ENCODE measurements around the gene ADAD2.
"Not testable (repeated sequence)": the region's sequence is repeated elsewhere in the genome, so short reads cannot be mapped to it uniquely, and the experiment has no call there.

The ADAD2 gene

DNA sequence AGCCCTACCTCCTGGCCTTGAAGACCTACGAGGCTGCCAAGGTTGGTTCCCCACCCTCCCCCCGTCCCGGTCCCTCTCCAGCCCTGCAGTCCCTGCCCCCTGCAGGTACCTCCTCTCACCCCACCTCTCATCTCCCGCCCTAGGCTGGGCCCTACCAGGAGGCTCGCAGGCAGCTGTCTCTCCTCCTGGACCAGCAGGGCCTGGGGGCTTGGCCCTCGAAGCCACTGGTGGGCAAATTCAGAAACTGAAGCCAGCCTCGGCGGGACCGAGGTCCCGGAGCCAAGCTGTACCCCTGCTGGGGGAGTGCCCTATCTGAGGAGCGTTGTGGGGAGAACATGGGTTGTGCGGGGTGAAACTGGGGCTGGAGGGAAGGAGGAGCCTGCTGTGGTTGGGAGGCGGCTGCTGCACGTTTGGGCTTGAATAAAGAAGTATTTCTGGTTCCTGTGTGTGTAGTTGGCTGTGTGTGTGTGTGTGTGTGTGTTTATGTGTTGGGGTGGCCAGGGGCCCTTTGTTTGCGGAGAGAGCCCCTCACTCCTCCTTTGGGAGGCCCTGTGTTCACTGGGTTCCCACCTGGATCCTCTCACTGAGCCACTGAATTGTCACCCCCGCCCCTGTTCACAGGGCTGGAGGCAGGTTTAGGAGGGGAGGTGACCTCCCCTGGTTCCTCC lies 5.9 kb downstream of the ADAD2 start:
- no peak for DNase-seq

- DNase-seq, result no peak
Measured at GRCh38 chr16:84197466-84198128, 6.6 kb downstream of the ADAD2 start.

DNA sequence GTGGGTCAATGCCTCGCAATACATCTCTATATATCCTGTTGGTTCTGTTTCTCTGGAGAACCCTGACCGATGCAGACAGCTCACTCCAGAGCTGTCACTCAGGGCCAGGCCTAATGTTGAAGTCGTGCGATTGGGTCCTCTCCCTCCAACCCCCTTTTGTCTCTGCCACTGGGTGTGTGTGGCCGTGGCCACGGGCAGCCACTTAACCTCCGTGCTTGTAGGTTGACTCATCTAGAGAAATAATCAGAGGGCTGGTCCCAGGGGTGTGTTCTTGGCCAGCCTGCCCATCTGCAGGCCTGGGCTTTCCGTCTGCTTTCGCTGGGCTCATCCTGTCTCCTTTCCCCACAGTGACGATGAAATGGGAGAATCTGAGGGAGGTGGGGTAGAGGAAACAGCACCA lies 7.4 kb downstream of the ADAD2 start:
- no peak for DNase-seq

DNA sequence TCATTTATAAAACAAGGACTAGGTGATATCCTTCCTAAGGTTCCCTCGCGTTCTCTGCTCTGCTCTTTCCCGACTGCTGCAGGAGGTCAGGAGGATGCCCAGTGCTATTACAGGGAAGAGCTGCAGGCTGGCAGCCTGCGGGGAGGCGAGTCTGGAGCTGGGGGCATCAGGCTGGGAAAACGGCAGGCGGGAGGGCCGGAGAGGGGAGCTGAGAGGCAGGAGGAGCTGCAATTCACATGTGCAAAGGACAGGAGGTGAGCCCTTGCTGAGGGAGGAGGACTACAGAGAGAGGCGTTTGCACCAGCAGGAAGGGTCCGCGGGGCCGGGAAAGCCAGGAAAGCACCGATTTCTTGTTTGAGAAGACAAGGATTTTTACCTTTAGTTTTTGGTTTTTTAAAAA lies 8.1 kb downstream of the ADAD2 start:
- DNase-seq, result no peak

GRCh38 chr16:84199861-84200260 lies 8.9 kb downstream of the ADAD2 start:
- no peak for DNase-seq

DNA sequence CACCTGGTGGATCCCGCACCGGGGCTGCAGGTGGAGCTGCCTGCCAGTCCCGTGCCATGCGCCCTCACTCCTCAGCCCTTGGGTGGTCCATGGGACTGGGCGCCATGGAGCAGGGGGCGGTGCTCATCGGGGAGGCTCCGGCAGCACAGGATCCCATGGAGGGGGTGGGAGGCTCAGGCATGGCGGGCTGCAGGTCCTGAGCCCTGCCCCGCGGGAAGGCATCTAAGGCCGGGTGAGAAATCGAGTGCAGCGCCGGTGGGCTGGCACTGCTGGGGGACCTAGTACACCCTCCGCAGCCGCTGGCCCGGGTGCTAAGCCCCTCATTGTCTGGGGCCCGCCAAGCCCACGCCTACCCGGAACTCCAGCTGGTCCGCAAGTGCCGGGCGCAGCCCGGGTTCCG lies 13.6 kb downstream of the ADAD2 start:
- DNase-seq, result not testable (repeated sequence)

- DNase-seq, result not testable (repeated sequence)
Measured at GRCh38 chr16:84205123-84205522, 14.2 kb downstream of the ADAD2 start.

- DNase-seq, result no peak
Measured at GRCh38 chr16:84205976-84206691, 15.2 kb downstream of the ADAD2 start.

GRCh38 chr16:84207251-84207650 lies 16.3 kb downstream of the ADAD2 start:
- no peak for DNase-seq

DNA sequence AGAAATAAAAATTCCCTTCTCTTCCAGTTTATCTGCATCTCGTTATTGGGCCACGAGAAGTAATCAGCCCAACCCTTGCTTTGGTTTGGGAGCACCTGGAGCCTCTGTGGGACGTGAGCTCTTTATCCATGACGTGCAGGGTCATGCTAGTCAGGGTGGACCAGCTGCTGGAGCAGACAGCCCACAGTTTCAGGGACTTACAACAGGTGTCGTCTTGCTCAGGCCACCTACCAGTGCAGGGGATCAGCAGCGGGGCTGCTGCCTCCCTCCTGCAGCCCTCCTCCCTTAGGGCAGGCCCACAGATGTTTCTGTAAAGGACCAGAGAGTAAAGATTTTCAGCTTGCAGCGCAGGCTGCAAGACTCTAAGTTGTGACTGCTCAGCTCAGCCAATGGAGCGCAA lies 16.9 kb downstream of the ADAD2 start:
- no peak for DNase-seq

GRCh38 chr16:84209989-84210388 lies 19.0 kb downstream of the ADAD2 start:
- DNase-seq, result no peak

DNA sequence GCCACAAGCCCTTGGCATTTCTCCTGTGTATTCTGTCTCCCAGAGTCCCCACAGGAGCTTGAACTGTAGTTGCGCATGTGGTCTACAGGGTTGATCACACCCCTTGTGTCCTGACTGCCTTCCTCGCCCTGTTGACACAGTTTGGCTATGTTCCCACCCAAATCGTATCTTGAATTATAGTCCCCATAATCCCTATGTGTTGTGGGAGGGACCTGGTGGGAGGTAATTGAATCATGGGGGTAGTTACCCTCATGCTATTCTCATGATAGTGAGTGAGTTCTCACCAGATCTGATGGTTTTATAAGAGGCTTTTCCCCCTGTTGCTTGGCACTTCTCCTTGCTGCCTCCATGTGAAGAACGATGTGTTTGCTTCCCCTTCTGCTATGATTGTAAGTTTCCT lies 21.2 kb downstream of the ADAD2 start:
- DNase-seq, result no peak

GRCh38 chr16:84212631-84213030 lies 21.7 kb downstream of the ADAD2 start:
- no peak for DNase-seq

DNA sequence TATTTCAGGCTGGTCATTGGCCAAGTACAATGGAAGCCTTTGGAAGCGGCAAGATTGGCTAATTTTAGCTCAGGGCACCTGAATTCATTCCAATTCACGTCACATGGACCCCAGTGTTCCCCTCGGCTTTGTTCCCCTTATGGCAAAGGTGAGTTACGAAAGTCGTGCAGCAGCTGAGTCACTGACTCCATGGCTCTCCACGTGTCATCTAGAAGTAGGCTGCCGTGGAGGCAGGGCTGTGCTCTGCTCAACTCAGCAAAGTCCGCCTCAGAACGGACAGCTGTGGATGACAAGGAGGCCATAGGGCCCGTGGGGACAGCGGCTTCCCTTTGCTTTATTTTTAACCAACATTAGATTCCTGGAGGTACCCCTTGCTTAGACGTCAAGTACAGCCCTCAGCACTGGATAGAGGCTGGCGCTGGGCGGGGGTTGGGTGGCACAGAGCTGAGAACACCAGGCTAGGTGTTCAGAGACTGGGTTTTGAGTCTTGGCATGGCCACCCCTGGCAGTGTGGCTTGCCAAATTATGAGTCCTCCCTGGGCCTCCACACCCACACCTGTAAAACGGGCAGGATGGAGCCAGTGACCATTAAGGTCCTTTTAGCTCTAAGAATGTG lies 23.6 kb downstream of the ADAD2 start:
- DNase-seq, result no peak

DNA sequence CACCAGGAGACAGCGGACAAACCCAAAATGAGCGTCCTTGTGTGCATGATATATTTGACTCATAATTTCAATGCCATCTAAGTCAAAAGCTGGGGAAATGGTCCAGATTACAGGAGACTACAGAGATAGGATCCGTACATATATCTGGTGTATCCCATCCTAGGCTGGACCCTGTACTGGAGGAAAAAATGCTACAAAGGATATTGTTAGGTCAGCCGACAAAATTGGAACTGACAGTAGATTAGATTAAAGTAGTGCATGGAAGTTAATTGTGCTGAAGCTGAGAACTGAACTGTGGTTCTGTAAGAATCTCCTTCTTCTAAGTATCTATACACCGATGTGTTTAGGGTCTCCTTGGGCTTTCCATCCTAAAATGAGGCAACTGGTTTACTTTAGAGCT lies 24.6 kb downstream of the ADAD2 start:
- no peak for DNase-seq

- DNase-seq, result not testable (repeated sequence)
Measured at GRCh38 chr16:84216144-84216543, 25.2 kb downstream of the ADAD2 start.

DNA sequence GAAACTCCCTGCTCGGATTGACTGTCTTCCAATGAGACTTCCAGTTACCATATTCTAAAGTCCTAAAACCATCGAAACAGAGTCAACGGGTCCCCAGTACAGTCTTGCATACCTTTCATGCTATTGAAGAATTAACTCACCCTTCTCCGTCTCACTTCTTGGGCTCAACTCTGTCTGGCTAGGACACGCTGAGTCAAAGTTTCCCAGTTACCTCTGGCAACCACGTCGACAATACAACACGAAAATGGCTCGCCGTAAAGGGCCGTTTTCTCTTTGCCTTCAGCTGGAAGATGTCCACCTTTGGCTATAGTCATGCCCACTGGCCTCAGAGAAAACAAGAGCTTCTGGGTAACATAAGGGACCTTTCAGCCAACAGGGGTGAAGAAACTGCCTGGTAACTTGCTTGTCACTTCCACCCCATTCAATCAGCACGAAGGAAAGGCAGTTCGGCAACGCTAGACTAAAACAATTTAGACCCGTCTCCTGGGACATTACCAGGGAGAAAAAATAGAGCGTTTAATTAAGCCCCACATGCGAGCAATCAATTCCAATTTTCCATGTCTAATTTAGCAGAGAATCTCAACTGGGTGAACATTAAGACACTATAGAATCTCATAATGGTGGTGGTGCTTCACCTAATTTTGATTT lies 27.3 kb downstream of the ADAD2 start:
- no peak for DNase-seq

- no peak for DNase-seq
Measured at GRCh38 chr16:84218956-84219355, 28.0 kb downstream of the ADAD2 start.

DNA sequence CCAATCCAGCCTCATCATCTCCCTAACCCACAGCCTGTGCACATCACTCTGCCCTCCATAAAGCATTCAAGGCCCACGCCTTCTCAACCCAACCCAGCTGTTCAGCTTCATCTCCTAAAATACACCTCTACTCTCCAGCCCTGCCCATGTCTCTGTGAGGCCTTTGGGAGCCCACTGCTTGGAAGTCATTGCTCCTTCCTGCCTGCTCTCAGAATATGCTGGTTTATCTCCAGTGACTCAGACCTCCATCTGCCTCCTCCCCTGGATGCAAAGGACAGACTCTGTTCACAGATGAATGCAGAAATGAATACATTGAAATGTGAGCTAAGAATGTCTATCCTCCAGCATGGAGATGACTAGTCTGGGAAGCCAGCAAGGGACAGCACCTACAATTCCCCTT lies 29.9 kb downstream of the ADAD2 start:
- DNase-seq, result no peak

DNA sequence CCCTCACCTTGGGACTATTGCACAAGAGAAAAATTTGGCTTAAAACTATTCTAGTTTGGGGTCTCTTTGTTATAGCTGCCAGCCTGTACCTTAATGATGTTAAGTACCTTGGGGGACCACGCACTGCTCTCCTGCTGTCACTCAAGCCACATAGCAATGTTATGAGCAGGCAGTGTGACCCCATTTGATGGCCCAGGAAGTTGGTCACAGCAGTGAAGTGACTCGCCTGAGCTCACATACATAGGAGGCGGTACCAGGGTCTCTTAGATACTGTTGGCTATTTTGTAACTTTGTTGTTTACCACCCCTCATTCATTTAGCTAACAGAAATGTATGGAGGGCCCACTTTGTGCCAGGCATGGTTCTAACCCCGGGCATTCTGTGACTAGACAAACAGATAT lies 32.5 kb downstream of the ADAD2 start:
- DNase-seq, result no peak

GRCh38 chr16:84224554-84224953 lies 33.6 kb downstream of the ADAD2 start:
- no peak for DNase-seq

- DNase-seq, result no peak
Measured at GRCh38 chr16:84225126-84225525, 34.2 kb downstream of the ADAD2 start.

GRCh38 chr16:84225571-84225970 lies 34.6 kb downstream of the ADAD2 start:
- DNase-seq, result no peak
